WTC11 (cell line): ENCODE measurements around the gene ARHGAP23. TPM values are rescaled to one million over a fixed set of nuclear protein-coding genes. Genes with fewer than 3 reads are reported as not detected.
"Not testable (repeated sequence)": the region's sequence is repeated elsewhere in the genome, so short reads cannot be mapped to it uniquely, and the experiment has no call there.

Experiments used
- ATAC-seq: fragments of 200-7000 bp; cut with Tn5 transposase; 2 replicates; pipeline ENCODE4 v1.10.0; 2021; ENCODE audit warnings: mild to moderate bottlenecking, moderate library complexity
- CTCF ChIA-PET: fragments of 300-600 bp; sonication (Branson Sonifier 250); formaldehyde crosslinking; loops from one replicate; lab custom pipeline; 2021; ENCODE audit warnings: antibody characterized with exemption; lab: Charles Lee
- POLR2A ChIA-PET: fragments of 350-600 bp; sonication (Branson Sonifier 250); formaldehyde crosslinking; loops from one replicate; lab custom pipeline; 2021; ENCODE audit warnings: antibody characterized with exemption; lab: Charles Lee
- DNase-seq: peaks from one replicate; pipeline ENCODE4 v3.0.0; 2021; ENCODE audit warnings: low spot score
- H3K27ac Mint-ChIP-seq: 2 replicates; pipeline ENCODE4 v1.8.0; 2021; ENCODE audit warnings: mixed read lengths
- H3K27me3 Mint-ChIP-seq: 2 replicates; pipeline ENCODE4 v1.8.0; 2021; ENCODE audit warnings: low read depth, mild to moderate bottlenecking, moderate library complexity, mixed read lengths
- H3K36me3 Mint-ChIP-seq: 2 replicates; pipeline ENCODE4 v1.8.0; 2021; ENCODE audit warnings: mixed read lengths
- H3K4me1 Mint-ChIP-seq: 2 replicates; pipeline ENCODE4 v1.8.0; 2022; ENCODE audit warnings: mixed read lengths
- H3K4me3 Mint-ChIP-seq: 2 replicates; pipeline ENCODE4 v1.8.0; 2021; ENCODE audit warnings: mild to moderate bottlenecking, moderate library complexity, mixed read lengths
- H3K9me3 Mint-ChIP-seq: 2 replicates; pipeline ENCODE4 v1.8.0; 2021; ENCODE audit warnings: mixed read lengths
- CBFB ChIP-seq: sonication (generic); formaldehyde crosslinking; IDR thresholded peaks from 2 replicates; pipeline ENCODE4 v1.8.1; 2022; ENCODE audit warnings: mild to moderate bottlenecking, low read depth, missing genetic modification reagents
- E2F4 ChIP-seq: sonication (generic); formaldehyde crosslinking; IDR thresholded peaks from 2 replicates; pipeline ENCODE4 v1.8.1; 2022; ENCODE audit warnings: low read depth, mild to moderate bottlenecking, moderate library complexity, missing genetic modification reagents, borderline replicate concordance
- EMX1 ChIP-seq: fragments of 250-450 bp; sonication (Bioruptor Pico); IDR thresholded peaks from 2 replicates; pipeline ENCODE4 v1.8.0; 2021; ENCODE audit warnings: mild to moderate bottlenecking
- ERG ChIP-seq: fragments of 250-450 bp; sonication (Bioruptor Pico); IDR thresholded peaks from 2 replicates; pipeline ENCODE4 v1.8.0; 2021; ENCODE audit warnings: mild to moderate bottlenecking
- GABPB1 ChIP-seq: sonication (generic); formaldehyde crosslinking; IDR thresholded peaks from 2 replicates; pipeline ENCODE4 v1.8.1; 2023; ENCODE audit warnings: mild to moderate bottlenecking, missing genetic modification reagents
- IRF2 ChIP-seq: sonication (generic); formaldehyde crosslinking; IDR thresholded peaks from 2 replicates; pipeline ENCODE4 v1.8.0; 2022; ENCODE audit warnings: low read depth, missing genetic modification reagents, borderline replicate concordance
- KAT7 ChIP-seq: sonication (generic); formaldehyde crosslinking; IDR thresholded peaks from 2 replicates; pipeline ENCODE4 v1.8.1; 2023; ENCODE audit warnings: missing genetic modification reagents, mild to moderate bottlenecking, borderline replicate concordance
- MYBL2 ChIP-seq: sonication (generic); formaldehyde crosslinking; IDR thresholded peaks from 2 replicates; pipeline ENCODE4 v1.8.1; 2023; ENCODE audit warnings: mild to moderate bottlenecking, moderate library complexity, missing genetic modification reagents
- NFATC4 ChIP-seq: fragments of 250-450 bp; sonication (Bioruptor Pico); IDR thresholded peaks from 2 replicates; pipeline ENCODE4 v1.9.0; 2021; ENCODE audit warnings: mild to moderate bottlenecking
- NFE2L1 ChIP-seq: sonication (generic); formaldehyde crosslinking; IDR thresholded peaks from 2 replicates; pipeline ENCODE4 v1.8.1; 2023; ENCODE audit warnings: missing genetic modification reagents
- NR1H2 ChIP-seq: sonication (generic); formaldehyde crosslinking; IDR thresholded peaks from 2 replicates; pipeline ENCODE4 v1.9.0; 2021; ENCODE audit warnings: mild to moderate bottlenecking, moderate library complexity, missing genetic modification reagents
- OVOL2 ChIP-seq: fragments of 250-450 bp; sonication (Bioruptor Pico); IDR thresholded peaks from 2 replicates; pipeline ENCODE4 v1.9.0; 2021; ENCODE audit warnings: mild to moderate bottlenecking, borderline replicate concordance
- RELA ChIP-seq: sonication (generic); formaldehyde crosslinking; IDR thresholded peaks from 2 replicates; pipeline ENCODE4 v1.8.1; 2022; ENCODE audit warnings: missing genetic modification reagents, mild to moderate bottlenecking, borderline replicate concordance
- TCF7 ChIP-seq: sonication (generic); formaldehyde crosslinking; IDR thresholded peaks from 2 replicates; pipeline ENCODE4 v1.8.0; 2022; ENCODE audit warnings: mild to moderate bottlenecking, low read depth, missing genetic modification reagents, moderate library complexity
- TEAD4 ChIP-seq: sonication (generic); formaldehyde crosslinking; IDR thresholded peaks from 2 replicates; pipeline ENCODE4 v1.8.0; 2022; ENCODE audit warnings: mild to moderate bottlenecking, missing genetic modification reagents
- ZNF219 ChIP-seq: sonication (generic); formaldehyde crosslinking; IDR thresholded peaks from 2 replicates; pipeline ENCODE4 v1.8.0; 2023; ENCODE audit warnings: missing genetic modification reagents, mild to moderate bottlenecking, borderline replicate concordance
- ZNF425 ChIP-seq: fragments of 250-450 bp; sonication (Bioruptor Pico); conservative IDR thresholded peaks from 2 replicates; pipeline ENCODE4 v1.9.0; 2021; ENCODE audit warnings: mild to moderate bottlenecking
- total RNA-seq: library from RNA; stranded (reverse); gene quantifications from 3 replicates; pipeline ENCODE4 v1.2.3, GENCODE V29; 2021
- TF ChIP-seq, protein P1 (sequence below): sonication (generic); formaldehyde crosslinking; IDR thresholded peaks from 2 replicates; pipeline ENCODE4 v1.8.0; 2022; ENCODE audit warnings: mild to moderate bottlenecking, missing genetic modification reagents
- TF ChIP-seq, protein P2 (sequence below): fragments of 250-450 bp; sonication (Bioruptor Pico); IDR thresholded peaks from 2 replicates; pipeline ENCODE4 v2.1.2; 2022; ENCODE audit warnings: mild to moderate bottlenecking, moderate library complexity

Gene ARHGAP23
- total RNA-seq, 1 experiment from 2014 or later = 66.0 TPM

DNA sequence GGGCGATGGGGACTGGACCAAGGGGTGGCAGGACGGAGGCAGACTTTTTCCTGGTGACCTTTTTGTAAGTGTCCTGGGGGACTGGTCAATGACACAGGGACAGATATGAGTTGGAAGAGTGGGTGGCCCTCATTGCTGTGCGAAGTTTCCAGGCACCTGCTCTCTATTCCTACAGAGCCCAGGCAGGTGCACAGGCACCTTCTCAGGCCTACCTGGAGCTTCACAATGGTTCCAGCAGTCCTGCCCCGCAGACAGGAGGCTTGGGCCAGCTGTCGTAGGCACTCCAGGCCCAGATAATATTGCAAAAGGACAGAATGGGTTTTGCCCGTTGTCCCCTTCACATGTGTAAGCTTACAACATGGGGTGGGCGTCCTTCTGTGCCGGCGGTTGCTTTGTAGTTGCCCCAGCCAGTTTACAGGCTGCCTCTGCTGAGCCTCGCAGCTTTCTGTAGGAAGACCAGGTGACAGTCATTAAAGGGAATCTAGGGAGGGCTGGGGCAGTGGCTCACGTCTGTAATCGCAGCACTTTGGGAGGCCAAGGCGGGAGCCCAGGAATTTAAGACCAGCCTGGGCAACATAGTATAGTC, 84.3 kb downstream of the ARHGAP23 start (continued):
- TF ChIP-seq, protein P1, sequence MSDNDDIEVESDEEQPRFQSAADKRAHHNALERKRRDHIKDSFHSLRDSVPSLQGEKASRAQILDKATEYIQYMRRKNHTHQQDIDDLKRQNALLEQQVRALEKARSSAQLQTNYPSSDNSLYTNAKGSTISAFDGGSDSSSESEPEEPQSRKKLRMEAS = no peak
- TF ChIP-seq OVOL2 (no peak), ZNF425 (CRISPR knock-in tag) (0 out of 2 replicates have a peak, but pooled peaks have one; percentile 49), IRF2 (CRISPR knock-in tag) (no peak), CBFB (CRISPR knock-in tag) (no peak), TEAD4 (CRISPR knock-in tag) (no peak), NFE2L1 (no peak), EMX1 (CRISPR knock-in tag) (peak; percentile 83), GABPB1 (CRISPR knock-in tag) (no peak), TCF7 (CRISPR knock-in tag) (no peak), E2F4 (CRISPR knock-in tag) (no peak), RELA (CRISPR knock-in tag) (no peak), ERG (no peak; the same call in none of the 2 replicates), NR1H2 (CRISPR knock-in tag) (no peak), ZNF219 (CRISPR knock-in tag) (no peak), KAT7 (no peak), MYBL2 (CRISPR knock-in tag) (no peak), NFATC4 (peak; percentile 81)
- TF ChIP-seq, protein P2, sequence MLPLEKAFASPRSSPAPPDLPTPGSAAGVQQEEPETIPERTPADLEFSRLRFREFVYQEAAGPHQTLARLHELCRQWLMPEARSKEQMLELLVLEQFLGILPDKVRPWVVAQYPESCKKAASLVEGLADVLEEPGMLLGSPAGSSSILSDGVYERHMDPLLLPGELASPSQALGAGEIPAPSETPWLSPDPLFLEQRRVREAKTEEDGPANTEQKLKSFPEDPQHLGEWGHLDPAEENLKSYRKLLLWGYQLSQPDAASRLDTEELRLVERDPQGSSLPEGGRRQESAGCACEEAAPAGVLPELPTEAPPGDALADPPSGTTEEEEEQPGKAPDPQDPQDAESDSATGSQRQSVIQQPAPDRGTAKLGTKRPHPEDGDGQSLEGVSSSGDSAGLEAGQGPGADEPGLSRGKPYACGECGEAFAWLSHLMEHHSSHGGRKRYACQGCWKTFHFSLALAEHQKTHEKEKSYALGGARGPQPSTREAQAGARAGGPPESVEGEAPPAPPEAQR (CRISPR knock-in tag) = no peak
- TF ChIP-seq, all 79 proteins: peak for 4

- CTCF ChIA-PET, H3K4me3 Mint-ChIP-seq, H3K36me3 Mint-ChIP-seq, ATAC-seq, DNase-seq, H3K9me3 Mint-ChIP-seq, H3K27ac Mint-ChIP-seq: not testable (repeated sequence)
- Mint-ChIP-seq H3K4me1 (peaks cover 10% of the 10 kb centered on the region), H3K27me3 (peaks cover 75% of the 10 kb centered on the region)
- POLR2A ChIA-PET = interaction anchor here (0.7 kb wide), 1 partner anchor 72 kb away, joined by 3 read pairs; no protein-coding TSS in a partner anchor
Measured at GRCh38 chr17:38526526-38526925, 98.3 kb downstream of the ARHGAP23 start.

DNA sequence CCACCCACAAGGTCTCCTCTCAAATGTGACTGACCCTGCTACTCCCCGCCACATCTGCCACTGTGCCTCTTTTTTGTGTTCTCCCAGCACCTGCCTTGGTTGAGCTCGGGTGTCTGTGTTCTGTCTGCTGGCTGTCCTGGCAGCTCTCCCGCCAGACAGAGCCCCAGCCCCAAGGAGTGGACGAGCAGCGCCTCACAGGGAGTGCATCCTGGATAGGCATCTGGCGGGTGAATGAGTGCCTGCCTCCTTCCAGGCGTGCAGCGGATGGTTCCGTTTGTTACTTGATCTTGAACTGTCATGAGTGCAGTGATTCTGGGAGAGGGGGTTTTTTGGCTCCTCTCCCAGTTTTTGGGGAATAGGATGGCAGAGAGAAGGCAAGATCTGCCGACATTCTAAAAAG, 99.9 kb downstream of the ARHGAP23 start:
- H3K27ac Mint-ChIP-seq, POLR2A ChIA-PET, H3K36me3 Mint-ChIP-seq, ATAC-seq, H3K9me3 Mint-ChIP-seq, DNase-seq, H3K4me3 Mint-ChIP-seq: not testable (repeated sequence)
- peaks cover 24% of the 10 kb centered on the region for H3K4me1 Mint-ChIP-seq
- H3K27me3 Mint-ChIP-seq = peaks cover 71% of the 10 kb centered on the region
- CTCF ChIA-PET = interaction anchor here (1.0 to 1.2 kb wide), 2 partner anchors 19 to 56 kb away, joined by 3 read pairs; no protein-coding TSS in a partner anchor

GRCh38 chr17:38530856-38531255, 102.6 kb downstream of the ARHGAP23 start:
- H3K36me3 Mint-ChIP-seq, POLR2A ChIA-PET, H3K4me3 Mint-ChIP-seq, ATAC-seq, H3K27ac Mint-ChIP-seq, DNase-seq, H3K9me3 Mint-ChIP-seq, CTCF ChIA-PET: not testable (repeated sequence)
- H3K4me1 Mint-ChIP-seq = peaks cover 33% of the 10 kb centered on the region
- peaks cover 67% of the 10 kb centered on the region for H3K27me3 Mint-ChIP-seq

- peaks cover 67% of the 10 kb centered on the region for H3K27me3 Mint-ChIP-seq
- DNase-seq, H3K9me3 Mint-ChIP-seq, H3K36me3 Mint-ChIP-seq, POLR2A ChIA-PET, CTCF ChIA-PET, ATAC-seq, H3K27ac Mint-ChIP-seq: not testable (repeated sequence)
- H3K4me1 Mint-ChIP-seq = peaks cover 33% of the 10 kb centered on the region
- H3K4me3 Mint-ChIP-seq = peak overlapping the region; percentile 16; the same call in 1 of the 2 replicates
Measured at GRCh38 chr17:38531761-38532160, 103.5 kb downstream of the ARHGAP23 start.
